ENCODE measurements around the gene SLC41A1. TPM values are rescaled to one million over a fixed set of nuclear protein-coding genes. Genes with fewer than 3 reads are reported as not detected.
"Not testable (repeated sequence)": the region's sequence is repeated elsewhere in the genome, so short reads cannot be mapped to it uniquely, and the experiment has no call there.

Gene SLC41A1
- total RNA-seq (15.0 TPM), polyA plus RNA-seq (ENCODE audit: insufficient read depth in 1 of 8, insufficient read length in 8 of 8, low replicate concordance in 1 of 8) (10 to 100 TPM; 26.7 to 32.8 (median 29.3) TPM)
- long read RNA-seq, donor 1, full-length matches to known transcripts = 5 of 5 reads
- long read RNA-seq, donor 1, partial matches to known transcripts = 0 of 5 reads
- long read RNA-seq, donor 1, other reads (novel, unspliced or antisense) = 0 of 5 reads
- long read RNA-seq, donor 2 = 0 reads
- long read RNA-seq, donor 3, full-length matches to known transcripts = 6 of 6 reads
- long read RNA-seq, donor 3, partial matches to known transcripts = 0 of 6 reads
- long read RNA-seq, donor 3, other reads (novel, unspliced or antisense) = 0 of 6 reads
- long read RNA-seq, donor 4, full-length matches to known transcripts = 1 of 1 reads
- long read RNA-seq, donor 4, partial matches to known transcripts = 0 of 1 reads
- long read RNA-seq, donor 4, other reads (novel, unspliced or antisense) = 0 of 1 reads
- long read RNA-seq, donor 5, full-length matches to known transcripts = 9 of 22 reads
- long read RNA-seq, donor 5, partial matches to known transcripts = 13 of 22 reads
- long read RNA-seq, donor 5, other reads (novel, unspliced or antisense) = 0 of 22 reads
- long read RNA-seq, donor 6, full-length matches to known transcripts = 2 of 2 reads
- long read RNA-seq, donor 6, partial matches to known transcripts = 0 of 2 reads
- long read RNA-seq, donor 6, other reads (novel, unspliced or antisense) = 0 of 2 reads
- long read RNA-seq, donor 7, full-length matches to known transcripts = 3 of 3 reads
- long read RNA-seq, donor 7, partial matches to known transcripts = 0 of 3 reads
- long read RNA-seq, donor 7, other reads (novel, unspliced or antisense) = 0 of 3 reads
- long read RNA-seq, donor 8, full-length matches to known transcripts = 2 of 2 reads
- long read RNA-seq, donor 8, partial matches to known transcripts = 0 of 2 reads
- long read RNA-seq, donor 8, other reads (novel, unspliced or antisense) = 0 of 2 reads
- long read RNA-seq, donor 9 = 0 reads
- long read RNA-seq, donor 10, full-length matches to known transcripts = 8 of 8 reads
- long read RNA-seq, donor 10, partial matches to known transcripts = 0 of 8 reads
- long read RNA-seq, donor 10, other reads (novel, unspliced or antisense) = 0 of 8 reads
- long read RNA-seq, donor 11, full-length matches to known transcripts = 5 of 5 reads
- long read RNA-seq, donor 11, partial matches to known transcripts = 0 of 5 reads
- long read RNA-seq, donor 11, other reads (novel, unspliced or antisense) = 0 of 5 reads

DNA sequence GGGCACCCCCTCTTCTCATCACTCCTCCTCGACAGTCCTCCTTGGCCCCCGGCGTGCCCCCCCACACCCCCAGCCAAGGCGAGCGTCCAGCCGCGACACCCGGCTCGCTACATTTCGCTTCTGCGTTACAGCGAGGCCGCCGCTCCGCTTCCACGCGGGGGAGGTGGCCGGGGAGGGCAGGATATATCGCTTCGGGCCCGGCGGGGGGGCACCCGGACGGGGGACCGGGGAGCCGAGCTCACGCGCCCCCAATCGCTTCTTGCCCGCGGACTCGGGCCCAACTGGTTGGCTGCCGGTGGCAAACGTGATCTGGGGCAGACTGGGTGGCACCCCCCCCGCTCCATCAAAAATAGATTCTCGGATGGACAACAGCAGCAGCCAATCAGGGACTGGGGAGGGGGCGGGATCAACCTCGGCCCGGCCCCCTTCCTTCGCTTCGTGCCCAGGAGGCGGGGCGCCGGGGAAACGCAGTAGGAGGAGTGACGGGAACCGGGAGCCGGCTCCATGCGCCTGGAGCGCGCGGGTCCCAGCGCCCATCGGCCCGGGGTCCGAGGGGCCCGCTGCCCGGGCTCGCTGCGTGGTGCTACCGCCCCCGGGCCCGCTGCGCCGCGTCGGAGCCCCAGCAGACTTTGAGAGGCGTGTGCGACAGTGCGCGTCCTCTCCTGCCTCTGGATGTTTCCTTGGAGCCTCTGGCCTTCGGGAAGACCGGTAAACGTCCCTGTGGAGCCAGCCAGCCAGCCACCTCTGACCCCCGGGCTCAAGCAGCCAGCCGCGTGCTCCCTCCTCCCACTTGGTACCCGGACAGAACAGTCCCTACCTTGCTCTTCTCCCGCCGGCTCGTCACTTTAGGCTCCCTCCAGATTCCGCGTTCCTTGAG, at the start of gene SLC41A1:
TSS of gene SLC41A1 (minus strand) at position 321 of the 877 bp plus-strand sequence. CDS start 2,757 bp downstream, outside the sequence.
- under 1% methylated on average over 76 of the region's 83 CpGs for WGBS (ENCODE audit: insufficient coverage)
- peak; percentile 96 for DNase-seq
- Histone ChIP-seq H3K4me1 (ENCODE audit: control insufficient read depth, insufficient read depth, low read length) (peaks cover 49% of the 10 kb centered on the region), H3K36me3 (ENCODE audit: control insufficient read depth, insufficient read depth, low read length) (peaks cover 22% of the 10 kb centered on the region), H3K27me3 (ENCODE audit: control insufficient read depth, insufficient read depth, low read length) (peaks cover 3% of the 10 kb centered on the region), H3K9me3 (replicated peaks; ENCODE audit: control insufficient read depth, low read depth, low read length) (no peaks in the 10 kb centered on the region), H3K27ac (ENCODE audit: low read length) (peak within 1 kb of the TSS; percentile 91), H3K4me3 (ENCODE audit: low read length) (peak within 1 kb of the TSS; percentile 95)

DNA sequence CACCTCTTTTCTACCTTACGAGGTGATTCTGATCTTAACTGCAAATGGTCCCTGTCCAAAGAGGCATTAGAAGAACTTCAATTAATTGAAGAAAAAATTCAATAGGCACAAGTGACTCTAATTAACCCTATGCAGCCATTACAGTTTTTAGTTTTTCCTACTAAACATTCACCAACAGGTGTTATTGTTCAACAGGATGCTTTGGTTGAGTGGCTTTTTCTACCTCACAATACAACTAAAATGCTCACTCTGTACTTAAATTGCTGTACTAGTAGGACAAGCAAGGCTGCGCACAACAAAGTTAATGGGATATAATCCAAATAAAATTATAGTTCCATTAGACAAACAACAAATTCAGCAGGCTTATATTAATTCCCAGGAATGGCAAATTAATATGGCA, 48.5 kb upstream of the SLC41A1 start:
- H3K4me1 ChIP-seq (ENCODE audit: control insufficient read depth, insufficient read depth, low read length) = no peaks in the 10 kb centered on the region
- no CpG with 5 or more reads among the region's 2 CpGs for WGBS (ENCODE audit: insufficient coverage)
- no peak overlapping the region for H3K4me3 ChIP-seq (ENCODE audit: low read length)
- H3K9me3 ChIP-seq (replicated peaks; ENCODE audit: control insufficient read depth, low read depth, low read length) = peaks cover 2% of the 10 kb centered on the region
- no peak overlapping the region for H3K27ac ChIP-seq (ENCODE audit: low read length)
- H3K36me3 ChIP-seq (ENCODE audit: control insufficient read depth, insufficient read depth, low read length) = no peaks in the 10 kb centered on the region
- no peaks in the 10 kb centered on the region for H3K27me3 ChIP-seq (ENCODE audit: control insufficient read depth, insufficient read depth, low read length)
- no peak for DNase-seq

DNA sequence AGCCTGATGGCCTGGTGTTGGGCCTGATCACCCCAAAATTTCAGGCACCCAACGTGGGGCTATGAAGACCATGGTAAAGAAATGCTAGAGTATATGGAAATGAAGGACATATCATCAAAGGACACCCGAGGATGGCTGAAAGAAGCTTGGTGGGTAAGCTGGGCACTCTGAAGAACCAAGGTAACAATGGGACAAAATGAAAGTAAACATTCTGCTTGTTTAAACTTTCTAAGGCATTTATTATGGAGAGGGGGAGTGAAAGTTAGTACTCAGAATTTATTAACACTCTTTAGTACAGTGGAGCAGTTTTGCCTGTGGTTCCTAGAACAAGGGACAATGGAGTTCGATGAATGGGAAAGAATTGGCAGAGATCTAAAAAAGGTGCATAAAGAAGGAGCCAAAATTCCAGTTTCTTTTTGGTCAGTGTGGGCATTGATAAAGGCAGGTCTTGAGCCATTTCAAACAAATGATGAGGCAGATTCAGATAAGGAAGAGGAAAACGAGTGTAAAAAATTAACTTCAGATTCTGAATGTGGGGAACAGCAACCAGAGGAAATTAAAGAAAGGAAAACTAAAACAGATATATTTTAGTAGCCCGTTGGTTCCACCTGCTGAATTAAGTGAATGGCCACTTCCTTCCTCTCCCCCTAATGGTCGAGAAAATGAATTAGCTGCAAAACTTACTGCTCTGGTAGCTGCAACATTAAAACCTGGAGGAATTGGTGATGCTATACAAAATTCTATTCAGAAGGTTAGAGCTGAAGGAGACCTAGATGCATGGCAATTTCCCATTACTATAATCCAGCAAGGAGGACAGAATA, 45.4 kb upstream of the SLC41A1 start:
- no peak overlapping the region for H3K4me3 ChIP-seq (ENCODE audit: low read length)
- H3K27me3 ChIP-seq (ENCODE audit: control insufficient read depth, insufficient read depth, low read length) = no peaks in the 10 kb centered on the region
- H3K36me3 ChIP-seq (ENCODE audit: control insufficient read depth, insufficient read depth, low read length) = no peaks in the 10 kb centered on the region
- WGBS (ENCODE audit: insufficient coverage) = 67% methylated on average over 2 of the region's 6 CpGs
- H3K9me3 ChIP-seq (replicated peaks; ENCODE audit: control insufficient read depth, low read depth, low read length) = peaks cover 3% of the 10 kb centered on the region
- no peak overlapping the region for H3K27ac ChIP-seq (ENCODE audit: low read length)
- no peaks in the 10 kb centered on the region for H3K4me1 ChIP-seq (ENCODE audit: control insufficient read depth, insufficient read depth, low read length)
- DNase-seq = no peak

DNA sequence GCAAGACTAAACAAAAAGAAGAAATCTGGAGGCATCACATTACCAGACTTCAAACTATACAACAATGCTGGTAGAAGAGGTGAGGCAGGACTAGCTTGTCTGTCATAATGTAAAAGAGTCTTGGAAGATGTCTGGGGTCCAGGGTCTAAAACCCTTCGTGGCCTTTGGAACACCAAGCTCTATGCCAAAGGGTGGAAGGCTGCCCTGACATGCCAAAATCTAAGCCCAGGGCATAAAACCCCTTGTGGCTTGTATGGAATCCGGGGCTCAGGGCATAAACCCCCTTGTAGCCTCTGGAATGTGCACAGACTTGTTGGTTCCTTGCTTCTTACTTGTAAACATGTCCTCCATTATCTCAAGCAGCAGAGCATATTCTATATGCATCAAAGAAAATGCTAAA, 44.5 kb upstream of the SLC41A1 start:
- WGBS (ENCODE audit: insufficient coverage) = 55% methylated on average over 1 of the region's 2 CpGs
- not testable (repeated sequence) for DNase-seq

DNA sequence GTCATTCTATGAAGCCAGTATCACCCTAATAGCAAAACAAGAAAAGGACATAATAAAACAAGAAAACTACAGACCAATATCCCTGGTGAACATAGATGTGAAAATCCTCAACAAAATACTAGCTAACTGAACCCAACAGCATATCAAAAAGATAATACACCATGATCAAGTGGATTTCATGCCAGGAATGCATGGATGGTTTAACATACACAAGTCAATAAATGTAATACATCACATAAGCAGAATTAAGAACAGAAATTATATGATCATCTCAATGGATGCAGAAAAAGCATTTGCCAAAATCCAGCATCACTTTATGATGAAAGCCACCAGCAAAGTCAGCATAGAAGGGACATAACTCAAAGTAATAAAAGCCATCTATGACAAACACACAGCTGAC, 43.4 kb upstream of the SLC41A1 start:
- Histone ChIP-seq H3K27ac (ENCODE audit: low read length) (no peak overlapping the region), H3K9me3 (replicated peaks; ENCODE audit: control insufficient read depth, low read depth, low read length) (peaks cover 8% of the 10 kb centered on the region), H3K27me3 (ENCODE audit: control insufficient read depth, insufficient read depth, low read length) (no peaks in the 10 kb centered on the region), H3K4me3 (ENCODE audit: low read length) (no peak overlapping the region), H3K36me3 (ENCODE audit: control insufficient read depth, insufficient read depth, low read length) (no peaks in the 10 kb centered on the region), H3K4me1 (ENCODE audit: control insufficient read depth, insufficient read depth, low read length) (no peaks in the 10 kb centered on the region)
- DNase-seq = no peak

More for the DNA sequence above, 44.5 kb upstream of the SLC41A1 start:
- not testable (repeated sequence) for H3K27ac ChIP-seq (ENCODE audit: low read length); H3K4me3 ChIP-seq (ENCODE audit: low read length); H3K27me3 ChIP-seq (ENCODE audit: control insufficient read depth, insufficient read depth, low read length); H3K4me1 ChIP-seq (ENCODE audit: control insufficient read depth, insufficient read depth, low read length); H3K36me3 ChIP-seq (ENCODE audit: control insufficient read depth, insufficient read depth, low read length); H3K9me3 ChIP-seq (replicated peaks; ENCODE audit: control insufficient read depth, low read depth, low read length)

DNA sequence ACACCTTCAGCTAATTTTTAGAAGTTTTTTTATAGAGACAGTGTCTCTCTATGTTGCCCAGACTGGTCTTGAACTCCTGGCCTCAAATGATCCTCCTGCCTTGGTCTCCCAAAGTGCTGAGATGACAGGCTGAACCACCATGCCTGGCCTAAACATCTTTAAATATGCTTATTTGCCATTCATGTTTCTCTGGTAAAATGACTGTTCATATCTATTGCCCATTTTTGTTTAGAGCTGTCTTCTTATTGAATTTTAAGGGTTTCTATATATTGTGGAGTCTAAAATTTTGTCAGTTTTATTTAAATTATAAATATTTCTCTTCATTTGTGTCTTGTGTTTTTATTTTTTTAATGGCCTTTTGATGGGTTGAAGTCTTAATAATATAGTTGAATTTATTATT, 40.0 kb upstream of the SLC41A1 start:
- no peak for DNase-seq
- H3K4me1 ChIP-seq (ENCODE audit: control insufficient read depth, insufficient read depth, low read length) = peaks cover 5% of the 10 kb centered on the region

DNA sequence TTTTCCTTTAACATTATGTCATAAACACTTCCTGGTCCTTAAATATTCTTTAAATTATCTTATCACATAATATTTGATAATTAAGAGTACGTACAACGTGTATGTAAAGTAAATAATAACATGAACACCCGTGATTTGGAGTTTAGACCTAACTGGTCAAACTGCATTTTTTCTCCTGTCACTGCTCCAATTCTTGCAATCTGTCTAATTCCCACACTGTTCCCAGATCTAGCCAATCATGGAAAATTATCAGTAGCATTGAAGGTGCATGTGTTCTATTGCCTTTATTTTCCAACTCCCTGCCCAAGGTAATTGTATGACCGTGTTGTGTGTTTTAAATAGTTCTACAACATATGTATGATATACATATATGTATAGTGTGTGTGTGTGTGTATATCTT, 39.0 kb upstream of the SLC41A1 start:
- Histone ChIP-seq H3K4me1 (ENCODE audit: control insufficient read depth, insufficient read depth, low read length) (peaks cover 5% of the 10 kb centered on the region), H3K9me3 (replicated peaks; ENCODE audit: control insufficient read depth, low read depth, low read length) (peaks cover 8% of the 10 kb centered on the region), H3K4me3 (ENCODE audit: low read length) (no peak overlapping the region), H3K27me3 (ENCODE audit: control insufficient read depth, insufficient read depth, low read length) (peaks cover 12% of the 10 kb centered on the region), H3K27ac (ENCODE audit: low read length) (no peak overlapping the region), H3K36me3 (ENCODE audit: control insufficient read depth, insufficient read depth, low read length) (no peaks in the 10 kb centered on the region)
- no CpG with 5 or more reads among the region's 4 CpGs for WGBS (ENCODE audit: insufficient coverage)
- no peak for DNase-seq

More for the DNA sequence above, 40.0 kb upstream of the SLC41A1 start:
- Histone ChIP-seq H3K9me3 (replicated peaks; ENCODE audit: control insufficient read depth, low read depth, low read length) (peaks cover 8% of the 10 kb centered on the region), H3K27me3 (ENCODE audit: control insufficient read depth, insufficient read depth, low read length) (peaks cover 12% of the 10 kb centered on the region), H3K36me3 (ENCODE audit: control insufficient read depth, insufficient read depth, low read length) (no peaks in the 10 kb centered on the region), H3K4me3 (ENCODE audit: low read length) (no peak overlapping the region), H3K27ac (ENCODE audit: low read length) (no peak overlapping the region)

DNA sequence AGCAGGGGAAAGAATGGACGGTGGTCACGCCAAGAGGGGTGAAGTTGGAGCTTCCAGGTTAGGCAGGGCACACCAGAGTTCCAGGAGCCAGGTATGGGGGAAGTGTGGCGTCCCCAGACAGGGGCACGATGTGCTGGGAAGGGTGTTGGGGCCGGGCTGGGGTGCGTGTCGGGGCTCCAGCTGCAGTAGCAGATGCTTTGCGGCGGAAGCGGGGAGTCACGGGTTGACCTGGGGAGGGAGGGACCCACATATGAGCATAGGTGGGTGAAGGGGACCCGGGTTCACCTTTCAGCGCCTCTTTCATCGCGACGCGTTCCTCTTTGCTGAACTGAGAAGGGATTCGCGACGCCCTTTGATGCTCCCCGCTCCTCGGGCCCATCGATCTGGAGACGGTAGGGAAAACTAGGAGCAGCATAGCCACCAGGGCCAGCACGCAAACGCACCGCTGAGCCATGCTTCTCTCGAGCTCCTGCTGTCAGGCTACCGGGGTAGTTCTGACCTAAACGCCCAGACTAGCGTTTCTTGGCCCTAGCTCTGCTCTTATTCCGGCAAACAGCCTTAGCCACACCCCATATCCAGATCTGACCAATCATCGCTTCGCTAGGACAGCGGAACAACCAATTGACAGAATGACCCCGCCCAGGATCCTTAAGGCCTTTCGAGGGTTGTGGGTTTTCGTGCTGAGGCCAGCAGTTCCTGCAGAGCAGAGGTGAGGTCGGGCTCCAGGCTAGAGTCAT, 36.8 kb upstream of the SLC41A1 start, which contains the start of gene PM20D1:
TSS of gene PM20D1 (minus strand) at position 514 of the 737 bp plus-strand sequence. CDS start at position 454, 60 bp downstream.
- H3K36me3 ChIP-seq (ENCODE audit: control insufficient read depth, insufficient read depth, low read length) = no peaks in the 10 kb centered on the region
- peaks cover 12% of the 10 kb centered on the region for H3K27me3 ChIP-seq (ENCODE audit: control insufficient read depth, insufficient read depth, low read length)
- no peak within 1 kb of the TSS for H3K27ac ChIP-seq (ENCODE audit: low read length)
- WGBS (ENCODE audit: insufficient coverage) = 22% methylated on average over 29 of the region's 39 CpGs
- H3K4me3 ChIP-seq (ENCODE audit: low read length) = peak within 1 kb of the TSS; percentile 36
- H3K4me1 ChIP-seq (ENCODE audit: control insufficient read depth, insufficient read depth, low read length) = peaks cover 5% of the 10 kb centered on the region
- peak; percentile 94 for DNase-seq
- H3K9me3 ChIP-seq (replicated peaks; ENCODE audit: control insufficient read depth, low read depth, low read length) = peaks cover 5% of the 10 kb centered on the region

Data from muscle of leg (tissue), 16 donors.